GOT3 (cell line): ENCODE measurements around the gene CHST14.

Source experiments
- DNase-seq: peaks from one replicate; lab custom pipeline; 2025; ENCODE audit warnings: mixed read lengths; lab: John Stamatoyannopoulos, UW

The CHST14 gene

DNA sequence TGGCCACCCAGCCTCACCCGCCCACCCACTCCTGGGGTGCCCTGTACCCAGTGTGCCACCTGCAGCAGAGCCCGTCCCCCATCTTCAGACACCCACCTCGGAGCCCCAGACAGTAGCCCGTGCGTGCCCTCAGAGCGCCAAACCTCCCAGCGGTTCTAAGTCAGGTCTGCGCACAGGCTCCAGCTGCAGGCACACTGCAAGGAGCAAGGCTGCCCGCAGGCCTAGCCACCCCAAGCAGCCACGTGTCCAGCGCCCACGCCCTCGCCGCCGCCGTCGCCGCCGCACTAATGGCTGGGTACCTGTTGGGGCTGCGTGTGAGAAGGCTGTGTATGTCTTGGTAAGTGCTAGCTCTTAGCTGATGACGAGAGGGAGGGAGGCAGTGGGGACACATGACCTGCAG lies 8.8 kb upstream of the CHST14 start:
- DNase-seq = no peak

DNA sequence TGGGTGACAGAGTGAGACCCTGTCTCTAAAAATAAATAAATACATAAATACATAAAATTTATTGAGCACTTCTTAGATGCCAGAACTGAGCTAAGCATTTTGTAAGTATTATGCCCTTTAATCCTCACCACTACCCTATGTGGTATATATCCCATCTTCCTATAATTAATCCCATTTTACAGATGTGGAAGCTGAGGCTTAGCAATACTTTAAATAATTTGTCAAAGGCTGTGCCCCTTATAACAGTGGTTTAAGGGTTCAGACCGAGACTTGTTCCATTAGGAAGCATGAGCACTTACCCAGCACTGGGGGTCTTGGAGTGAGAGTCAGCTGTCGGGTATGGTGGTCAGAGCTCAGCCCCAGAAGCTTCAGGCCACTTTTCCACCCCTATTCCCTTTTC lies 7.5 kb upstream of the CHST14 start:
- DNase-seq = no peak

DNA sequence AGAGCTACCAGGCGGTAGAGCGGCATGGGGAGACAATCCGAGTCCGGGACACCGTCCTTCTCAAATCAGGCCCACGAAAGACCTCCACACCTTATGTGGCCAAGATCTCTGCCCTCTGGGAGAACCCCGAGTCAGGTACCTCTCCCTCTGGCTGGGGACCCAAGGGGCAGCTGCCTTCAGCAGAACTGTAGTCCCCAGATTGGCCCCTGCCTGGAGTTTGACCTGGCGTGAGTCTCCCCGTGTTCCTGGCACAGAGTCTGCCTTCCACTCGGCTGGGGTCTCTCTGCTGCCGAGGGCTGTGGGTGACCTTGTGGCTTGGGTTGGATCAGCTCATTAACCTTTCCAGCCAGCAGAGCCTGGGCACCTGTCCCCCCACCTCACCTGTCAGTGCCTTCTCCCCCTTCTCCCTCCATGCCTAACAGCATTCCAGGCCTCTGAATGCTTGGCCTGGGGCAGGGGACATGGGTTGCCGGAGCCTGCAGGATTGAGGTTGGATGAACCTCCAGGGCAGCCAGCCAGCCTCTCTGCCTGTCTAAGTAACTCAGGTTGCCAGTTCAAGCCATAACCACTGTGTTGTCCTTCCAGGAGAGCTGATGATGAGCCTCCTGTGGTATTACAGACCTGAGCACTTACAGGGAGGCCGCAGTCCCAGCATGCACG lies 6.8 kb upstream of the CHST14 start:
- no peak for DNase-seq

DNA sequence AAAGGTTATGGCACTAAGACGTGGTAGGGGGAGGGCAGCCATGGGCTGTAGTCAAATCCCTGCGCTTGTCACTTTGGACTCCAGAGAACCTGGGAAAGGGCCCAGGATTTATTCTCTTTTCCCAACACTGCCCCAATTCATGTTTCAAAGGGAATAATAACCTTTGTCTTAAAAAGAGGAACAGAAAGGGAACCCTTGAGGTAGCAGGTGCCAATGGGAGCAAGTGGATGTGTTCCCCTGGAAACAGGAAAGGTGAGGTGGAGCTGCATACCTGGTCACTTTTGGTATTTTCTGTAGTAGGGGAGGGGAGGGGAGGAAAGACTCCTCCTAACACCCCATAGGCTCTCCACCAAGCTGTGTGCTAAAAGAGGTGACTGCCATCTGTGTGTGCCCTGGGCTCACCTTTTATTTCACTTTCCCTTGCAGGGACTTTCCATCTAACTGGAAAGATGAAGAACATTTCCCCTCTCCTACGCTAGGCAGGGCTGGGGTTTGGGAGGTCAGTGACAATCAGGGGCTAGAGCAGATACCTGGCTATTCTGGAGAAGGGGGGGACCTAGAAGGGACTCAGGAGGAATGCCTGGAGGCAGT lies 6.1 kb upstream of the CHST14 start:
- DNase-seq = no peak

DNA sequence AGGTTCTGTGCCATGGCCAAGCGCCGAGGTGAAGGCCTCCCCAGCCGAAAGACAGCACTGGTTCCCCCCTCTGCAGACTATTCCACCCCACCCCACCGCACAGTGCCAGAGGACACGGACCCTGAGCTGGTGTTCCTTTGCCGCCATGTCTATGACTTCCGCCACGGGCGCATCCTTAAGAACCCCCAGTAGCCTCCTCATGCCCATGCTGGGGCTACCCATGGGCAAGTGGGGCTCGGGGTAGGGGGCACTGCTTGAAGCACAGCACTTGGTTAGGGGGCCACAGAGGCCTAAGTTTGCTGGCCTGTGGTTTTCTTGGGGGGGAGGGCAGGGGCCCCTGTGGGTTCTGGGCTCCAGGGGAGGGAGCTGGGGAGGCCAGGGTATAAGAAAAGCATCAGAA lies 4.8 kb upstream of the CHST14 start:
- DNase-seq = no peak

DNA sequence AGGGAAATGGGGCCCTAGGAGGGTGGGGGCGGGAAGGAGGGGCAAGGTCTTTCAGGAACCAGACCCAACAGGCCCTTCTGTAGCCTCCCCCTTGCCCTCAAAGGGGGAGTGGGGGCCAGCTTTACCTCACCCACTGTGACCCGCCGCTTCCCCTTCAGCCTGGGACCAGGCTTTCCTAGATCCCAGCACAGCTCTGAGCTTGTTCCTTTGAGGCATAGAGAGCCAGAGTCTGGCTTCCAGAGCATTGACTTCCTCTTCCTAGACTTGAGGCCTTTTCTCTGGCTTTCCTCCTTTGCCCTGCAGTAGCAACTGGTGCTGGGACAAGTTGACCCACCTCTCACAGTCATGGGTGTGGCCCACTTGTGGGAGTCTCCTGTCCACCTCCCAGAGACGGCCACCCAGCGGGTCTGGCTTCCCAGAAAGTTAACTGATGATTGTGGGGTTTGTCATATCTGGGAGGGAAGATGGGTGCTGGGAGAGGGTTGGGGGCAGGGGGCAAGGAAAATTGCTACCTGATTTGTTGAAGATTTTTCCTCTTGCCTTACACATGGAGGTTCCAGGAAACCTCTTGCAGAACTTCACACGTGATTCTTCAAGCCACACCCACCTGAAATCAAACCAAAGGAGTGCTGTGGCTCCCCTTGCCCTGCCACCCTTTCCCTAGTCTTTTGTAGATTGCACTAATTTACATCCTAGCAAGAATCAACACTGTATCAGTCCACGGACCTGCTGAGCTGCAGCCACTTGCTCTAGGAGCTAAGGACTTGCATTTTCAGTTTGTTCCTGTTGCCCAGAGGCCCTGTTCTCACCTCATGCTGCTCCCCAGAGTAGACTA lies 4.1 kb upstream of the CHST14 start:
- DNase-seq = no peak

DNA sequence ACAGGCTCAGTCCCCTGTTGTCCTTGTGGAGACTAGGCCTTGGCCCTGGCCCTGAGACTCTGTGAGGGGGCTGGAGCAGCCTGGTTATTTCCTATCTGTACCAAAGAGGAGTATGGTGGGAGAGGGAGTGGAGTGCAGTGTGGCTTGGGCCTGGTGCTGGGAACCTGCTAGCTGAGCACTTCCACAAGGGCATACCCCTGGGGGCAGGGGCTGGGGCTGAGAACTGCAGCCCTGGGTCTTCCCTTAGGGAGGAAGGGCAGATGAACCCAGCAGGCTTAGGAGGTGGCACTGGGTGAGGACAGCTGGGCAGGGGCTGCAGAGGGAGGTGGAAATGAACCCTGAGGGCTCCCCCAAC lies 3.5 kb upstream of the CHST14 start:
- no peak for DNase-seq

DNA sequence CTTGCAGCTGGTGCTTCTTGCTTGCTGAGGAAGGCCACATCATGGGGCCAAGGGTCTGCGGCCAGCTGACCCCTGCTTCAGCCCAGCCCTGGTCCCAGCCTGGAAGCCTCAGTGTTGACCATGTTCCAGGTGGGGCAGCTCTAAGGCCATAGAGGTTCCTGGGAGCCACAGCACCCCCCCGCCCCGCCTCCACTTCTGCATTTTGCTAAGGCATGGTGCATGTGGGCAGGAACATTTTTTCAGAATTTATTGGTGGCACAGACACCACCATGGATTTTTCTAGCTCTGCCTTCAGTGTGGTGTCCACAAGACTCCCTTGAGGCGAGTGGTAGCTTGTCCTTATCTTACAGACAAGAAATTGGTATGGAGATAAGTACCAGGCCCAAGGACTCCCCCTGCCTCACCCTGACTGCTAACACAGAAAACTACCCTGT lies 1.9 kb upstream of the CHST14 start:
- DNase-seq = no peak

DNA sequence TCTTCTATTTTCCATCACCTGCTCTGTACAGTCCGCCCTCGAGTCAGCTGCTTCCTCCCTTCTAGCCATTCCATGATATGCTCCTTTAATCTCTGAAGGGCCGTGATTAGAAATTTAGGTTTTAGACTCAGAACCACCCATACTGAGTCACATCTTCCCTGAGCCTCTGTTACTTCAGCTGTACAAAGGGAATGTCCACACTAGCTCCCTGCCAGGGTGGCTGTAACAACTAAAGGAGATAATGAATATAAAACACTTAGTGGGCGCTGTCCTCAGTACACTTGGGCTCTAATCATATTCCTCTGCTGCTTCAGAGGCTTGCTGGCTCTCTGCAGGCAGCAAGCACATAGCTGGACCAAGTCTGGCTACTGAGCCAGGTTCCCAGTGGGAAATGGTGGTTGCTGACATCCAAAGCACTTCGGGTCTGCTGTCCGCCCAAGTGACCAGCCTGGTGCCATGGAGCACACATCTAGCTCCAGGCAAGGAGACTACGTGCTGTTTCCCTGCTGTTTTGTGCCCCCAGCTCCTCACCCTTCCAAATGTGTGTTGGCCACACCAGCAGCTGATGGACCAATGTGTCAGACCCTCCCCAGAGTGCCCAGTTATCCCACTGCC lies 901 bp upstream of the CHST14 start:
- no peak for DNase-seq

DNA sequence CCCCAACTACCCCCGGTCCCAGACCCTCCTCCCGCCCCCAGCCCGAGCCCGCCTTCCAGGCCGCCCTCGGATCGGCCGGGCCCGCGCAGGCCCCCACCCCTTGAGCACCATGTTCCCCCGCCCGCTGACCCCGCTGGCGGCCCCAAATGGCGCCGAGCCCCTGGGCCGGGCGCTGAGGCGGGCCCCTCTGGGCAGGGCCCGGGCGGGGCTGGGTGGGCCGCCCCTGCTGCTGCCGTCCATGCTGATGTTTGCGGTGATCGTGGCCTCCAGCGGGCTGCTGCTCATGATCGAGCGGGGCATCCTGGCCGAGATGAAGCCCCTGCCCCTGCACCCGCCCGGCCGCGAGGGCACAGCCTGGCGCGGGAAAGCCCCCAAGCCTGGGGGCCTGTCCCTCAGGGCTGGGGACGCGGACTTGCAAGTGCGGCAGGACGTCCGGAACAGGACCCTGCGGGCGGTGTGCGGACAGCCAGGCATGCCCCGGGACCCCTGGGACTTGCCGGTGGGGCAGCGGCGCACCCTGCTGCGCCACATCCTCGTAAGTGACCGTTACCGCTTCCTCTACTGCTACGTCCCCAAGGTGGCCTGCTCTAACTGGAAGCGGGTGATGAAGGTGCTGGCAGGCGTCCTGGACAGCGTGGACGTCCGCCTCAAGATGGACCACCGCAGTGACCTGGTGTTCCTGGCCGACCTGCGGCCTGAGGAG lies 472 bp downstream of the CHST14 start:
- no peak for DNase-seq

DNA sequence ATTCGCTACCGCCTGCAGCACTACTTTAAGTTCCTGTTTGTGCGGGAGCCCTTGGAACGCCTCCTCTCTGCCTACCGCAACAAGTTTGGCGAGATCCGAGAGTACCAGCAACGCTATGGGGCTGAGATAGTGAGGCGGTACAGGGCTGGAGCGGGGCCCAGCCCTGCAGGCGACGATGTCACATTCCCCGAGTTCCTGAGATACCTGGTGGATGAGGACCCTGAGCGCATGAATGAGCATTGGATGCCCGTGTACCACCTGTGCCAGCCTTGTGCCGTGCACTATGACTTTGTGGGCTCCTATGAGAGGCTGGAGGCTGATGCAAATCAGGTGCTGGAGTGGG lies 995 bp downstream of the CHST14 start:
- no peak for DNase-seq

DNA sequence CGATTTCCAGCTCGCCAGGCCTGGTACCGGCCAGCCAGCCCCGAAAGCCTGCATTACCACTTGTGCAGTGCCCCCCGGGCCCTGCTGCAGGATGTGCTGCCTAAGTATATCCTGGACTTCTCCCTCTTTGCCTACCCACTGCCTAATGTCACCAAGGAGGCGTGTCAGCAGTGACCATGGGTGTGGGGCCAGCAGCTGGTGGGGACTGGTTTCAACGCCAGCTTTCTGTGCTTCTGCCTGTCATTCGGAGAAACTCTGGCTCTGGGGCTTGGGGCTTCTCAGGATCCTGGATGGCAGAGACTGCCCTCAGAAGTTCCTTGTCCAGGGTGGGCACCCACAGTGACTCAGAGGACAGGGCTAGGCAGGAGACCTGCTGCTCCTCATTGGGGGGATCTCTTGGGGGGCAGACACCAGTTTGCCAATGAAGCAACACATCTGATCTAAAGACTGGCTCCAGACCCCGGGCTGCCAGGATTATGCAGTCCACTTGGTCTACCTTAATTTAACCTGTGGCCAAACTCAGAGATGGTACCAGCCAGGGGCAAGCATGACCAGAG lies 1.5 kb downstream of the CHST14 start:
- DNase-seq = no peak

DNA sequence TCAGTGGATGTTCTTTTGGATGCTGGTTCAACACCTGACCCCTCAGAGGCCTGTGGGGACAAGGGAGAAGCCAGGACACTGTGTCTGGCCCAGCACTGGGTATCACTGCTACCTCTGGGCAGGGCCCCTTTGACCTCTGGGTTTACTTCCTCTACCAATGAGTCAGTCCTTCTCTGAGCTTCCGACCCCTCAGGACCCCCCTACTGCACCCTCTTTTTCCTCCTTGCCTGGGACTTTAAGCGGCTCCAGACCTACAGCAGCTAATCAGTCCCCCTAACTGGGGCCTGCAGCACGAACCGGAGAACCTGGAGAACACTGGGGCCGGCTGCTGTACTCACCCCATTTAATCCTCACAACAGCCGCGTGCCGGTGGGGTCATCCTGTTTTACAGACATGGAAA lies 3.8 kb downstream of the CHST14 start:
- no peak for DNase-seq

DNA sequence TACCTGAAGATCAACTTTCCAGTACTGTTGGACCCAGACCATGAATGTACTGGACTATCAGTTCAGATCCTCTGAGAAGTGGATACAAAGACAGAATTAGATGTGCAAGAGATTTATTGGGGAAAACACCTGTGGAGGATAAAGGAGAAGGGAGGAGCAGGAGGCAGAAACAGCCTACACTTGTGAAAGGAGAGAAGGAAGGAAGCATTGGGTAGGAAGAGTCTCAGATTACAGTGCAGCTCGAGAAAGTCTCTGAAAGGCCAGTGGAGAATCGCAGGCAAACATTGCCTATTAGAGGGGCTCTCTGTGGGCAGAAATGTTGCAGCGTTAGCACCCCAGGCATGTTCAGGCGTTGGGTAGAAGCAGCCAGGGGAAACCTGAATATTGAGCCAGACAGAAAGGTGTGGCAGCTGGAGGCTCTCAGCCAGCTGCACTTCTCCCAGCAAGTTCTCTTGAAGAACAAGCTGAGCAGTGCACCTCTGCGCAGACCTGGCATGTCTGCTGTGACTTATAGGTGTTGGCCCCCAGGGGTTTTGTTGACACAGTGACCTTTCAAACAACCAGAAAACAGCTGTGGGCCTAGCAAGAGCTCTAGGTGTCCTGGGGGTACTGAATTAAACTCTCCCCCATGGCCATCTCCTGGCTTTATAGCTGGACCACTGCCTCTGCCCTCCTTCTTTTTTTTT lies 7.0 kb downstream of the CHST14 start:
- DNase-seq = no peak

DNA sequence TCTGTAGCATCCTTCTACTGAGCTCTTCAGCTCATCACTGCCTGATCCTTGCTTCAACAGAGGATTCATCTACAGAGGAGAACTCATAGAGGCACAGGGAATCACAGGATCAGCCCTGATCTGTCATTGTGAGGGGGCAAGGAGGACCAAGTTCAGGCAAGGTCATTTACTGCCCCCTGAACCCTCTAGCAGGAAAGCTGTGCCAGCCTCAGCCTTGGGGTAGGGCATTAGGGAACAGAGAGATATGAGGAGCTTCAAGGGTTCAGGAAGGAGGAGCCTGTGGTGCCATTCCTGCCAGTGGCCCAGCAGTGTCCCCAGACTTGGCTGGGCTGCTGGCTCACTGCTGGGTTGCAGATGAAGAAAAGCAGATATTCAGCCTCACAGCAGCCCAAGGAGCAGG lies 8.2 kb downstream of the CHST14 start:
- DNase-seq = no peak

DNA sequence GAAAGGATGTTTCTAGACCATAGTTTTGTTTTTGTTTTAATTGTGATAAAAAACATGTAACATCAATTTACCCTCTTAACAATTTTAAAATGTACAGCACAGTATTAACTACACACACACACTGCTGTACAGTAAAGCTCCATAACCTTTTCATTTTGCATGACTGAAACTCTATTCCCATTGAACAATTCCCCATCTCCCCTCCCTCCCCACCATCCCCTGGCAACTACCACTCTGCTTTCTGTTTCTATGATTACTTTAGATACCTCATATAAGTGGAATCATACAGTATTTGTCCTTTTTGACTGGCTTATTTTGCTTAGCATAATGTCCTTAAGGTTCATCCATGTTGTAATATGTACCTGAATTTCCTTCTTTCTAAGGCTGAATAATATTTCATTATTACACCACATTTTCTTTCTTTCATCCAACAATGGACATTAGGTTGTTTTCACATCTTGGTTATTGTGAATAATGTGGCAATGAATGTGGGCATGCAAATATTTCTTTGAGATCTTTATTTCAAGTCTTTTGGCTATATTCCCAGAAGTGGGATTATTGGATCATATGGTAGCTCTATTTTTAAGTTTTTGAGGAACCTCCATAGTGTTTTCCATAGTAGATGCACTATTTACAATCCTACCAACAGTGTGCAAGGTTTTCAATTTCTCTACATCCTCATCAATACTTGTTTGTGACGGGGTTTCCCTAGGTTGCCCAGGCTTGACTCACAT lies 10.7 kb downstream of the CHST14 start:
- DNase-seq = no peak

DNA sequence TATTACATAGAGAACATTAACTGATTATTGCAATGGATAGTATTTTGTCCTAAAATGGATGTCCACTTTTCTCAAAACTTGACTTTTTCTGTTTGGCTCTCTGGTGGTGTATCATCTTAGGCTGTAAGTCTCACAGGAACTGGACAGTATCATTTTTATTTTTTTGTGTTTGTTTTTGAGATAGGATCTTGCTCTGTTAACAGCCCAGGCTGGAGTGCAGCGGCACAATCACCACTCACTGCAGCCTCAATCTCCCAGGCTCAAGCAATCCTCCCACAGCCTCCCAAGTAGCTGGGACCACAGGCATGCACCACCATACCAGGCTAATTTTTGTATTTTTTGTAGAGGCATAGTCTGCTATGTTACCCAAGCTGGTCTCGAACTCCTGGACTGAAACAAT lies 13.1 kb downstream of the CHST14 start:
- DNase-seq = no peak

DNA sequence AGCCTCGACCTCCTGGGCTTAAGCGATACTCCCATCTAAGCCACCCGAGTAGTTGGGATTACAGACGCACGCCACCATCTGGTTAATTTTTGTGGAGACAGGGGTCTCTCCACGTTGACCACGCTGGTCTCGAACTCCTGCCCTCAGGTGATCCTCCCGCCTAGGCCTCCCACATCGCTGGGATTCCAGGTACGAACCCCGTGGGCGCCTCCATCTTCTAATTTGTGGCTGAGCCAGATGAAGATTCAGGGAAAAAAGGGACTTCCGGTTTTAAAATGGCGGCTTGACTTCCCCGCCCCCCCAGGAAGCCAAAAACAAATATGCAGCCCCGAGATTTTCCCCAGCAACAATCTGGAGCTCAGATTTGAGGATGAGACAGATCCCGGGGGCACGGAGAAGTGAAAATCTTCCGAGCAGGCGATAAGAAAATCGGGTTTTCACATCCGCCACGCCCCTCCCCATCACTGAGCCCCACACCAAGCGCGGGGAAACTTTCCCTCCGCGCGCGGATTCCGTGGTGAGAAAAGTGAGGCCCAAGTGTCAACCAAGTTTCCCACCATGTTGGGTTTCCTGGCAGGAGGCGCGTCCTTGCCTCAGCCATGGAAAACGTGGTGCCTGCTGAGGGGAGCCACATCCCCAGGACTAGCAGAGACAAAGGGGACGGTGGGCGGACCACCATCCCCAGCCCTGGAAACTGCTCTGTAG lies 15.4 kb downstream of the CHST14 start:
- no peak for DNase-seq

DNA sequence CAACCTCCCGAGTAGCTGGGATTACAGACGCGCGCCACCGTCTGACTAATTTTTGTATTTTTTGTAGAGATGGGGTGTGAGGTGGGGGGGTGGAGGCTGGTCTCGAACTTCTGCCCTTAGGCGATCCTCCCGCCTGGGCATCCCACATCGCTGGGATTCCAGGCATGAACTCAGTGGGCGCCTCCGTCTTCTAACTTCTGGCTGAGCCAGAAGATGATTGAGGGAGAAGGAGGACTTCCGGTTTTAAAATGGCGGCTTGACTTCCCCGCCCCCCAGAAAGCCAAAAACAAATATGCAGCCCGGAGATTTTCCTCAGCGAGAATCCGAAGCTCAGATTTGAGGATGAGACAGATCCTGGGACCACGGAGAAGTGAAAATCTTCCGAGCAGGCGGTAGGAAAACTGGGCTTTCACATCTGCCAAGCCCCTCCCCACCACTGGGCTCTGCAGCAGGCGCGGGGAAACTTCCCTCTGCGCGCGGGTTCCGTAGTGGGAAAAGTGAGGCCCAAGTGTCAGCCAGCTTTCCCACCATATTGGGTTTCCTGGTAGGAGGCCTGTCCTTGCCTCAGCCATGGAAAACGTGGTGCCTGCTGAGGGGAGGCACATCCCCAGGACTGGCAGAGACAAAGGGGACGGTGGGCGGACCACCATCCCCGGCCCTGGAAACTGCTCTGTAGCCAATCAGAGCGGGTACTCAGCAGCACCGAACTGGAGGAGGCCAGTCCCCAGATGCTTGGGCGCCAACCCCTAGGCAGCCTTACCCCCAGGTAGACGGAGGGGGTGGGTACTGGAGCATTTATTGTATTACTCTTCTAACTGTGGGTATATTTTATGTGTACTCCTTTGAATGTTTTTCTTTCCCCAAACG lies 17.3 kb downstream of the CHST14 start:
- no peak for DNase-seq
